Neural progenitor cell (in vitro differentiated cells): ENCODE data around the gene HECA.

Source experiments
- EZH2phosphoT487 ChIP-seq: fragments of 200-600 bp; sonication (generic); IDR thresholded peaks from 2 replicates; pipeline ENCODE4 v1.6.1; 2017; ENCODE audit warnings: antibody characterized with exemption
- TF ChIP-seq, protein P1 (sequence below): fragments of 200-600 bp; sonication (generic); IDR thresholded peaks from 2 replicates; pipeline ENCODE4 v1.5.1; 2017; ENCODE audit warnings: antibody characterized with exemption, mild to moderate bottlenecking

GRCh38 chr6:139117734-139118133 is 17.1 kb upstream of the HECA start:
- no peak for TF ChIP-seq EZH2phosphoT487
- TF ChIP-seq, protein P1, sequence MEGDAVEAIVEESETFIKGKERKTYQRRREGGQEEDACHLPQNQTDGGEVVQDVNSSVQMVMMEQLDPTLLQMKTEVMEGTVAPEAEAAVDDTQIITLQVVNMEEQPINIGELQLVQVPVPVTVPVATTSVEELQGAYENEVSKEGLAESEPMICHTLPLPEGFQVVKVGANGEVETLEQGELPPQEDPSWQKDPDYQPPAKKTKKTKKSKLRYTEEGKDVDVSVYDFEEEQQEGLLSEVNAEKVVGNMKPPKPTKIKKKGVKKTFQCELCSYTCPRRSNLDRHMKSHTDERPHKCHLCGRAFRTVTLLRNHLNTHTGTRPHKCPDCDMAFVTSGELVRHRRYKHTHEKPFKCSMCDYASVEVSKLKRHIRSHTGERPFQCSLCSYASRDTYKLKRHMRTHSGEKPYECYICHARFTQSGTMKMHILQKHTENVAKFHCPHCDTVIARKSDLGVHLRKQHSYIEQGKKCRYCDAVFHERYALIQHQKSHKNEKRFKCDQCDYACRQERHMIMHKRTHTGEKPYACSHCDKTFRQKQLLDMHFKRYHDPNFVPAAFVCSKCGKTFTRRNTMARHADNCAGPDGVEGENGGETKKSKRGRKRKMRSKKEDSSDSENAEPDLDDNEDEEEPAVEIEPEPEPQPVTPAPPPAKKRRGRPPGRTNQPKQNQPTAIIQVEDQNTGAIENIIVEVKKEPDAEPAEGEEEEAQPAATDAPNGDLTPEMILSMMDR, result no peak
